ENCODE data around the gene GON4L.

Gene GON4L

GRCh38 chr1:155833665-155834295, 23.2 kb downstream of the GON4L start:
- Histone ChIP-seq H3K27ac (no peak overlapping the region), H4K20me1 (ENCODE audit: insufficient read depth) (no peaks in the 10 kb centered on the region), H3K4me2 (no peak overlapping the region), H3K4me1 (ENCODE audit: low read depth, poor library complexity, severe bottlenecking) (peaks cover 17% of the 10 kb centered on the region), H2AFZ (ENCODE audit: low read depth) (no peak overlapping the region), H3K4me3 (IDR thresholded peaks at IDR 0.05; ENCODE audit: insufficient read depth, low read depth, low read length) (no peak overlapping the region), H3K27me3 (ENCODE audit: insufficient read depth, low read depth) (no peaks in the 10 kb centered on the region), H3K9ac (no peak overlapping the region), H3K79me2 (ENCODE audit: insufficient read depth, low read depth) (peaks cover 20% of the 10 kb centered on the region; the same call in 1 of the 2 replicates), H3K36me3 (ENCODE audit: insufficient read depth) (no peaks in the 10 kb centered on the region)
- no peak for TF ChIP-seq CTCF (conservative IDR thresholded peaks at IDR 0.05; ENCODE audit: low read depth, low read length)

GRCh38 chr1:155831279-155831976, 25.6 kb downstream of the GON4L start:
- Histone ChIP-seq H3K4me1 (ENCODE audit: low read depth, poor library complexity, severe bottlenecking) (peaks cover 17% of the 10 kb centered on the region), H3K27me3 (ENCODE audit: insufficient read depth, low read depth) (no peaks in the 10 kb centered on the region), H2AFZ (ENCODE audit: low read depth) (no peak overlapping the region), H3K79me2 (ENCODE audit: insufficient read depth, low read depth) (peaks cover 28% of the 10 kb centered on the region; the same call in 1 of the 2 replicates), H4K20me1 (ENCODE audit: insufficient read depth) (no peaks in the 10 kb centered on the region), H3K9ac (no peak overlapping the region), H3K4me3 (IDR thresholded peaks at IDR 0.05; ENCODE audit: insufficient read depth, low read depth, low read length) (no peak overlapping the region), H3K4me2 (no peak overlapping the region), H3K36me3 (ENCODE audit: insufficient read depth) (no peaks in the 10 kb centered on the region), H3K27ac (no peak overlapping the region)
- no peak for TF ChIP-seq CTCF (conservative IDR thresholded peaks at IDR 0.05; ENCODE audit: low read depth, low read length)

- peaks cover 2% of the 10 kb centered on the region; the same call in 1 of the 2 replicates for H3K36me3 ChIP-seq (ENCODE audit: insufficient read depth)
Measured at GRCh38 chr1:155827450-155827849, 29.6 kb downstream of the GON4L start.

GRCh38 chr1:155816351-155816750, 40.7 kb downstream of the GON4L start:
- no peak overlapping the region for H3K4me2 ChIP-seq
- H3K27me3 ChIP-seq (ENCODE audit: insufficient read depth, low read depth), result no peaks in the 10 kb centered on the region
- peaks cover 27% of the 10 kb centered on the region; the same call in 1 of the 2 replicates for H3K36me3 ChIP-seq (ENCODE audit: insufficient read depth)
- no peak for TF ChIP-seq CTCF (conservative IDR thresholded peaks at IDR 0.05; ENCODE audit: low read depth, low read length)
- H3K79me2 ChIP-seq (ENCODE audit: insufficient read depth, low read depth), result no peaks in the 10 kb centered on the region
- H3K9ac ChIP-seq, result no peak overlapping the region
- H2AFZ ChIP-seq (ENCODE audit: low read depth), result no peak overlapping the region
- H4K20me1 ChIP-seq (ENCODE audit: insufficient read depth), result no peaks in the 10 kb centered on the region
- no peak overlapping the region for H3K4me3 ChIP-seq (IDR thresholded peaks at IDR 0.05; ENCODE audit: insufficient read depth, low read depth, low read length)
- H3K27ac ChIP-seq, result no peak overlapping the region
- no peaks in the 10 kb centered on the region for H3K4me1 ChIP-seq (ENCODE audit: low read depth, poor library complexity, severe bottlenecking)

More at GRCh38 chr1:155827450-155827849, 29.6 kb downstream of the GON4L start:
- no peak overlapping the region for H3K4me2 ChIP-seq
- no peak overlapping the region for H2AFZ ChIP-seq (ENCODE audit: low read depth)
- H3K9ac ChIP-seq, result no peak overlapping the region
- no peak overlapping the region for H3K27ac ChIP-seq
- no peaks in the 10 kb centered on the region for H4K20me1 ChIP-seq (ENCODE audit: insufficient read depth)
- H3K4me3 ChIP-seq (IDR thresholded peaks at IDR 0.05; ENCODE audit: insufficient read depth, low read depth, low read length), result no peak overlapping the region
- no peak for TF ChIP-seq CTCF (conservative IDR thresholded peaks at IDR 0.05; ENCODE audit: low read depth, low read length)
- H3K79me2 ChIP-seq (ENCODE audit: insufficient read depth, low read depth), result peaks cover 23% of the 10 kb centered on the region; the same call in 1 of the 2 replicates
- no peaks in the 10 kb centered on the region for H3K27me3 ChIP-seq (ENCODE audit: insufficient read depth, low read depth)
- peaks cover 8% of the 10 kb centered on the region for H3K4me1 ChIP-seq (ENCODE audit: low read depth, poor library complexity, severe bottlenecking)
